WTC11 (cell line): ENCODE measurements around the gene RASGRF2. TPM values are rescaled to one million over a fixed set of nuclear protein-coding genes. Genes with fewer than 3 reads are reported as not detected.

ENCODE experiments used
- ATAC-seq: fragments of 200-7000 bp; cut with Tn5 transposase; 2 replicates; pipeline ENCODE4 v1.10.0; 2021; ENCODE audit warnings: mild to moderate bottlenecking, moderate library complexity
- CTCF ChIA-PET: fragments of 300-600 bp; sonication (Branson Sonifier 250); formaldehyde crosslinking; loops from one replicate; lab custom pipeline; 2021; ENCODE audit warnings: antibody characterized with exemption; lab: Charles Lee
- POLR2A ChIA-PET: fragments of 350-600 bp; sonication (Branson Sonifier 250); formaldehyde crosslinking; loops from one replicate; lab custom pipeline; 2021; ENCODE audit warnings: antibody characterized with exemption; lab: Charles Lee
- DNase-seq: peaks from one replicate; pipeline ENCODE4 v3.0.0; 2021; ENCODE audit warnings: low spot score
- H3K27ac Mint-ChIP-seq: 2 replicates; pipeline ENCODE4 v1.8.0; 2021; ENCODE audit warnings: mixed read lengths
- H3K27me3 Mint-ChIP-seq: 2 replicates; pipeline ENCODE4 v1.8.0; 2021; ENCODE audit warnings: low read depth, mild to moderate bottlenecking, moderate library complexity, mixed read lengths
- H3K36me3 Mint-ChIP-seq: 2 replicates; pipeline ENCODE4 v1.8.0; 2021; ENCODE audit warnings: mixed read lengths
- H3K4me1 Mint-ChIP-seq: 2 replicates; pipeline ENCODE4 v1.8.0; 2022; ENCODE audit warnings: mixed read lengths
- H3K4me3 Mint-ChIP-seq: 2 replicates; pipeline ENCODE4 v1.8.0; 2021; ENCODE audit warnings: mild to moderate bottlenecking, moderate library complexity, mixed read lengths
- H3K9me3 Mint-ChIP-seq: 2 replicates; pipeline ENCODE4 v1.8.0; 2021; ENCODE audit warnings: mixed read lengths
- ATF1 ChIP-seq: sonication (generic); formaldehyde crosslinking; IDR thresholded peaks from 2 replicates; pipeline ENCODE4 v1.8.1; 2023; ENCODE audit warnings: mild to moderate bottlenecking, moderate library complexity, missing genetic modification reagents
- ERG ChIP-seq: fragments of 250-450 bp; sonication (Bioruptor Pico); IDR thresholded peaks from 2 replicates; pipeline ENCODE4 v1.8.0; 2021; ENCODE audit warnings: mild to moderate bottlenecking
- HMGA2 ChIP-seq: fragments of 250-450 bp; sonication (Bioruptor Pico); IDR thresholded peaks from 2 replicates; pipeline ENCODE4 v1.4.0; 2021; ENCODE audit warnings: mild to moderate bottlenecking, moderate library complexity
- JUN ChIP-seq: sonication (generic); formaldehyde crosslinking; IDR thresholded peaks from 2 replicates; pipeline ENCODE4 v1.8.0; 2023; ENCODE audit warnings: mild to moderate bottlenecking, missing genetic modification reagents
- MXD4 ChIP-seq: fragments of 250-450 bp; sonication (Bioruptor Pico); IDR thresholded peaks from 2 replicates; pipeline ENCODE4 v1.8.0; 2021; ENCODE audit warnings: mild to moderate bottlenecking, moderate library complexity, borderline replicate concordance
- MYBL2 ChIP-seq: sonication (generic); formaldehyde crosslinking; IDR thresholded peaks from 2 replicates; pipeline ENCODE4 v1.8.1; 2023; ENCODE audit warnings: mild to moderate bottlenecking, moderate library complexity, missing genetic modification reagents
- OVOL2 ChIP-seq: fragments of 250-450 bp; sonication (Bioruptor Pico); IDR thresholded peaks from 2 replicates; pipeline ENCODE4 v1.9.0; 2021; ENCODE audit warnings: mild to moderate bottlenecking, borderline replicate concordance
- RELA ChIP-seq: sonication (generic); formaldehyde crosslinking; IDR thresholded peaks from 2 replicates; pipeline ENCODE4 v1.8.1; 2022; ENCODE audit warnings: missing genetic modification reagents, mild to moderate bottlenecking, borderline replicate concordance
- SOX15 ChIP-seq: fragments of 250-450 bp; sonication (Bioruptor Pico); IDR thresholded peaks from 2 replicates; pipeline ENCODE4 v1.9.0; 2021; ENCODE audit warnings: mild to moderate bottlenecking
- TEAD1 ChIP-seq: sonication (generic); formaldehyde crosslinking; IDR thresholded peaks from 2 replicates; pipeline ENCODE4 v1.8.0; 2022; ENCODE audit warnings: mild to moderate bottlenecking, missing genetic modification reagents
- TP53 ChIP-seq: sonication (generic); formaldehyde crosslinking; IDR thresholded peaks from 2 replicates; pipeline ENCODE4 v1.8.1; 2023; ENCODE audit warnings: mild to moderate bottlenecking, missing genetic modification reagents
- ZMAT4 ChIP-seq: fragments of 250-450 bp; sonication (Bioruptor Pico); IDR thresholded peaks from 2 replicates; pipeline ENCODE4 v1.9.0; 2021; ENCODE audit warnings: mild to moderate bottlenecking
- ZNF121 ChIP-seq: sonication (generic); formaldehyde crosslinking; IDR thresholded peaks from 2 replicates; pipeline ENCODE4 v1.8.0; 2023; ENCODE audit warnings: missing genetic modification reagents
- ZNF232 ChIP-seq: sonication (generic); formaldehyde crosslinking; IDR thresholded peaks from 2 replicates; pipeline ENCODE4 v1.8.0; 2022; ENCODE audit warnings: mild to moderate bottlenecking, missing genetic modification reagents
- ZNF396 ChIP-seq: fragments of 250-450 bp; sonication (Bioruptor Pico); IDR thresholded peaks from 2 replicates; pipeline ENCODE4 v1.8.0; 2021; ENCODE audit warnings: mild to moderate bottlenecking, moderate library complexity, borderline replicate concordance
- ZNF416 ChIP-seq: fragments of 250-450 bp; sonication (Bioruptor Pico); IDR thresholded peaks from 2 replicates; pipeline ENCODE4 v1.9.0; 2021; ENCODE audit warnings: mild to moderate bottlenecking, inconsistent platforms
- ZNF423 ChIP-seq: fragments of 250-450 bp; sonication (Bioruptor Pico); IDR thresholded peaks from 2 replicates; pipeline ENCODE4 v2.1.2; 2022; ENCODE audit warnings: mild to moderate bottlenecking, moderate library complexity
- ZNF512 ChIP-seq: sonication (generic); formaldehyde crosslinking; IDR thresholded peaks from 2 replicates; pipeline ENCODE4 v1.8.1; 2022; ENCODE audit warnings: missing genetic modification reagents, borderline replicate concordance
- total RNA-seq: library from RNA; stranded (reverse); gene quantifications from 3 replicates; pipeline ENCODE4 v1.2.3, GENCODE V29; 2021
- TF ChIP-seq, protein P1 (sequence below): fragments of 250-450 bp; sonication (Bioruptor Pico); IDR thresholded peaks from 2 replicates; pipeline ENCODE4 v2.1.2; 2022; ENCODE audit warnings: mild to moderate bottlenecking, moderate library complexity
- TF ChIP-seq, protein P2 (sequence below): sonication (generic); formaldehyde crosslinking; IDR thresholded peaks from 2 replicates; pipeline ENCODE4 v1.8.1; 2023; ENCODE audit warnings: mild to moderate bottlenecking, missing genetic modification reagents, moderate library complexity
- TF ChIP-seq, protein P3 (sequence below): sonication (generic); formaldehyde crosslinking; IDR thresholded peaks from 2 replicates; pipeline ENCODE4 v1.8.0; 2022; ENCODE audit warnings: mild to moderate bottlenecking, missing genetic modification reagents
- TF ChIP-seq, protein P4 (sequence below): fragments of 250-450 bp; sonication (Bioruptor Pico); conservative IDR thresholded peaks from 2 replicates; pipeline ENCODE4 v1.9.0; 2021; ENCODE audit warnings: mild to moderate bottlenecking

Gene RASGRF2
- total RNA-seq, 1 experiment from 2014 or later, result 17.6 TPM

DNA sequence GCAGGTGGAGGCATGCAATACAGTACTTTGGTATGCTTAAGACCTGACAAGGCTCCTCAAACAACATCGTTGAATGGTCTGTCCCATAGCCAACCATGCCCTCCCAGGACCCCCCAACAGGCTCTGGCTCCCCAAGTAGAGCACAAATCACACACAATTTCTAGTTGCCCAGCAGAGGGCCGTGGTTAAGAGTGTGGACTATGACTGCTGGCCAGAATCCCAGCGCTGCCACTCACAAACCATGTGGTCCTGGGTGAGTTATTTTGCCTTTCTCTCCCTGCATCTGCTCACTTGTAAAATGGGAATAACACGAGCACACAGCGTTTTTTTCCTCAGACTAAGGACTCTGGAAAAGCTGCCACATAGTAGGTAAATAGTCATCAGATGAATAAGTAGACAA lies 279.4 kb downstream of the RASGRF2 start (continued):
- TF ChIP-seq ZNF512 (CRISPR knock-in tag) (no peak), TEAD1 (CRISPR knock-in tag) (no peak), ZNF232 (no peak)
- TF ChIP-seq, protein P1, sequence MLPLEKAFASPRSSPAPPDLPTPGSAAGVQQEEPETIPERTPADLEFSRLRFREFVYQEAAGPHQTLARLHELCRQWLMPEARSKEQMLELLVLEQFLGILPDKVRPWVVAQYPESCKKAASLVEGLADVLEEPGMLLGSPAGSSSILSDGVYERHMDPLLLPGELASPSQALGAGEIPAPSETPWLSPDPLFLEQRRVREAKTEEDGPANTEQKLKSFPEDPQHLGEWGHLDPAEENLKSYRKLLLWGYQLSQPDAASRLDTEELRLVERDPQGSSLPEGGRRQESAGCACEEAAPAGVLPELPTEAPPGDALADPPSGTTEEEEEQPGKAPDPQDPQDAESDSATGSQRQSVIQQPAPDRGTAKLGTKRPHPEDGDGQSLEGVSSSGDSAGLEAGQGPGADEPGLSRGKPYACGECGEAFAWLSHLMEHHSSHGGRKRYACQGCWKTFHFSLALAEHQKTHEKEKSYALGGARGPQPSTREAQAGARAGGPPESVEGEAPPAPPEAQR (CRISPR knock-in tag), result no peak
- TF ChIP-seq, protein P2, sequence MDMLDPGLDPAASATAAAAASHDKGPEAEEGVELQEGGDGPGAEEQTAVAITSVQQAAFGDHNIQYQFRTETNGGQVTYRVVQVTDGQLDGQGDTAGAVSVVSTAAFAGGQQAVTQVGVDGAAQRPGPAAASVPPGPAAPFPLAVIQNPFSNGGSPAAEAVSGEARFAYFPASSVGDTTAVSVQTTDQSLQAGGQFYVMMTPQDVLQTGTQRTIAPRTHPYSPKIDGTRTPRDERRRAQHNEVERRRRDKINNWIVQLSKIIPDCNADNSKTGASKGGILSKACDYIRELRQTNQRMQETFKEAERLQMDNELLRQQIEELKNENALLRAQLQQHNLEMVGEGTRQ (CRISPR knock-in tag), result no peak

DNA sequence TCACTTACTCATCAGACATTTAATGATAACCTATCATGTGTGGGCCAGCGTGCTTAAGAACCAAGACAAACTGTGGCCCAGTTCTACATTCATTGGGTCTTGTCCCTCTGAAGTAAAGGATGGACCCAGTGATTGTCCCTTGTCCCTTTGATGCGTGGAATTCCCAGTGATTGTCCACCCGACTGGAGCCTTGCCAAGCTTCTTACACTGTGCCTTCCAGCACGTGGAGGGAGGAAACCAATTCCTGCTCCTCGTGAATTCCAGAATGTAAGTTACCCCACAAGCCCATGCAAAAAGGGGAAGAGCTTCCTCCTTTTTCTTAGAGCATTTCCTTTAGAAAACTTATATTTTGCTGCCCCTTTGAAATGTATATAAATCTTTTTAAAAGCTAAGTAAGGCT lies 280.8 kb downstream of the RASGRF2 start:
- peaks cover 6% of the 10 kb centered on the region; the same call in 1 of the 2 replicates for H3K36me3 Mint-ChIP-seq
- DNase-seq (no peak), ATAC-seq (no peak)
- POLR2A ChIA-PET, result no interaction called here
- H3K9me3 Mint-ChIP-seq, result no peaks in the 10 kb centered on the region
- H3K27me3 Mint-ChIP-seq, result no peaks in the 10 kb centered on the region
- peaks cover 16% of the 10 kb centered on the region for H3K4me1 Mint-ChIP-seq
- CTCF ChIA-PET, result interaction anchor here (1.3 kb wide), 1 partner anchor 59 kb away, joined by 3 read pairs; no protein-coding TSS in a partner anchor
- no peak overlapping the region for H3K4me3 Mint-ChIP-seq
- no peak overlapping the region for H3K27ac Mint-ChIP-seq
- TF ChIP-seq ZNF121 (CRISPR knock-in tag), result no peak
- no peak for TF ChIP-seq ZMAT4 (CRISPR knock-in tag)
- no peak for TF ChIP-seq TP53 (CRISPR knock-in tag)
- TF ChIP-seq ZNF416, result no peak
- TF ChIP-seq MXD4, result no peak
- TF ChIP-seq MYBL2 (CRISPR knock-in tag), result no peak
- TF ChIP-seq OVOL2 (CRISPR knock-in tag), result no peak
- no peak for TF ChIP-seq ZNF423 (CRISPR knock-in tag)
- TF ChIP-seq ATF1 (CRISPR knock-in tag), result no peak
- TF ChIP-seq ERG (CRISPR knock-in tag), result no peak
- no peak for TF ChIP-seq RELA (CRISPR knock-in tag)
- no peak for TF ChIP-seq ZNF396 (CRISPR knock-in tag)
- TF ChIP-seq, protein P3, sequence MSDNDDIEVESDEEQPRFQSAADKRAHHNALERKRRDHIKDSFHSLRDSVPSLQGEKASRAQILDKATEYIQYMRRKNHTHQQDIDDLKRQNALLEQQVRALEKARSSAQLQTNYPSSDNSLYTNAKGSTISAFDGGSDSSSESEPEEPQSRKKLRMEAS, result no peak
- no peak for TF ChIP-seq HMGA2 (CRISPR knock-in tag)
- TF ChIP-seq, protein P4, sequence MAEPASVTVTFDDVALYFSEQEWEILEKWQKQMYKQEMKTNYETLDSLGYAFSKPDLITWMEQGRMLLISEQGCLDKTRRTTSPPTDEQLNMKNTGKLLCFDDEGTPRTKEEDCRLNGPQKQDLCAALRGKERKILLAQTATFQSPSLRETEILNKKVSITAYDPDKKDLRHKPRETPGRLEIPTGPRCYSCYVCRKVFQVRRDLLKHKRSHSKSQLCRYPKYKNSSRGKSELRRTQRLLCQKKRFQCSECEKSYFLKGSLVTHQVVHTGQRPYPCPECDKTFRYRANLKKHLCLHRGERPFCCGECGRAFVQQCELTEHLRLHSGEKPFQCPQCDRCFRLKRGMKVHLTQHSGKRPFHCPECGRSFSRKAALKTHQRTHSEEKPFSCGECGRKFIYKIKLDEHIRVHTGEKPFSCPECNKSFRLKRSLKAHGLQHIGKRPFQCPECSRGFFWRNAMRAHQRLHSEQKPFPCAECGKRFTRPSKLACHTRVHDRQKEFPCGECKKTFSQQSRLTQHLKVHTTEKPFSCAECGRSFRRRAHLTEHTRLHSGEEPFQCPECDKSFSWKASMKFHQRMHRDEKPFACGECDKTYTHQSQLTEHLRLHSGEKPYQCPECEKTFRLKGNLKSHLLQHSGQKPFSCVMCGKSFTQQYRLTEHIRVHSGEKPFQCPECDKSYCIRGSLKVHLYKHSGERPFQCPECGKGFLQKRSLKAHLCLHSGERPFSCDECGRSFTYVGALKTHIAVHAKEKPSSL (CRISPR knock-in tag), result no peak
- TF ChIP-seq, protein P2 (CRISPR knock-in tag), result no peak
- no peak for TF ChIP-seq JUN (CRISPR knock-in tag)
- TF ChIP-seq SOX15, result no peak
- TF ChIP-seq, all 79 proteins: peak for 0
